ENCODE measurements around the gene CCL4.
A peak's percentile ranks its signal among the peaks of the same experiment; 100 is the strongest.

Gene CCL4

GRCh38 chr17:36144981-36145729, 41.5 kb downstream of the CCL4 start:
- DNase-seq (ENCODE audit: low spot score), result no peak

GRCh38 chr17:36147601-36148000, 44.0 kb downstream of the CCL4 start:
- DNase-seq (ENCODE audit: low spot score), result no peak

GRCh38 chr17:36148559-36149295, 45.1 kb downstream of the CCL4 start:
- DNase-seq (ENCODE audit: low spot score), result peak; percentile 78

- DNase-seq (ENCODE audit: low spot score), result no peak
These were observed 45.7 kb downstream of the CCL4 start for GRCh38 chr17:36149296-36149820.

GRCh38 chr17:36151891-36152638, 48.4 kb downstream of the CCL4 start:
- no peak for DNase-seq (ENCODE audit: low spot score)

- no peak for DNase-seq (ENCODE audit: low spot score)
These were observed 49.1 kb downstream of the CCL4 start for GRCh38 chr17:36152639-36153120.

- DNase-seq (ENCODE audit: low spot score), result no peak
These were observed 50.4 kb downstream of the CCL4 start for GRCh38 chr17:36153895-36154610.

Measured in CD4-positive, alpha-beta T cell treated with Interleukin-2 at 100 ng/mL for 4 hours (primary cell).